CD4-positive, alpha-beta T cell treated with Interleukin-17A for 4 hours (primary cell): ENCODE measurements around the gene ATAT1.

Experiments used
- DNase-seq: peaks from one replicate; pipeline ENCODE4 v3.0.0-alpha.2; 2020; ENCODE audit warnings: mixed read lengths

ATAT1 gene

DNA sequence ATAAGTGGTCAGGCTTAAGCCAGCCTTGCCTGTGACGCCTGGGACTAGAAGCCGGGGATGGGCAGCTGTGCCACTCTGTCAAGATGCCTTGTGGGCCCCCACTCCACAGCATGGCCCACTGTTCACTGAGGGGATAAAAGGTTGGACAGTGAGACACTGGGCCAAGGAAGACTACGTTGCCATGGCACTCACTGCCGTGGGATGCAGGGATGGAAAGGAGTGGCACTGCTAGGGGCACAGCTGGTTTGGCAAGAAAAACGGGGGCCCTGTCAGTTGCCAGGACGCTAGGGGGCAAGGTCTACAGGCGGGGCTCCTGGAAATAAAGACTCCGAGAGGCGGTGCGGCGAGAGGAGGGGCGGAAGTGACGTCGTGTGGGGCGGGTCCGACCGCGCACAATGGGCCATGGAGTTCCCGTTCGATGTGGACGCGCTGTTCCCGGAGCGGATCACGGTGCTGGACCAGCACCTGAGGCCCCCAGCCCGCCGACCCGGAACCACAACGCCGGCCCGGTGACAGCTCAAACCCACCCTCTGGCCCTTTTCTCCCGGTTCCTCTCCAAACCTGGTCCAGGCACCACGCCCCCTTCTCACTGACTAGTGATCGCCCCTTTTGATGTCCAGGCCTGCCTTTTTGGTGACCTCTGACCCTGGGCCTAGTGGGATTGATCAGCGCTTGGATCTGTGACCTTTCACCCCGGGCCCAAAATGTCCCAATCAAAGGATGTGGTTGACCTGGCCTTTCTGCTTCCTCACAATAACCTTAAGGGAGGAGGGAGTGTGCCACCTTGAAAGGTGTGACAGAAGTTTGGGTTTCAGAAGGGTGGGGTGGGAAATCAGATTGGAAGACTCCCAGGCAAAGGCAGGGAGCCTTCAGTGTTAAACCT is at the start of gene ATAT1:
ATAT1 (plus strand) TSS at position 391 of the 883 bp plus-strand sequence.
- DNase-seq: peak; percentile 92

DNA sequence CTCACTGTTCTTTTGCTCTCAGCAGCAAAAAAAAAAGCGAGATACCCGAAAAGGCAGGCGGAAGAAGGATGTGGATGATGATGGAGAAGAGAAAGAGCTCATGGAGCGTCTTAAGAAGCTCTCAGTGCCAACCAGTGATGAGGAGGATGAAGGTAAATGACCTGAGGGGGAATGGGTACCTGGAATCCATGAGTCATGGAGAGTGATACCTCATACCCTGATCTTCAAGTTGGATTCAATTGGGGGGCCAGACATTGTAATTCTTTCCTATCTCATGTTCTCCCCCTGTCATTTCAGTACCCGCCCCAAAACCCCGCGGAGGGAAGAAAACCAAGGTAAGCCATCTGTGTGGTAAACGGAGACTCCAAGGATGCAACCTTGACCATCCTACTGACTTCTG is 48.6 kb upstream of the ATAT1 start:
- DNase-seq: no peak

GRCh38 chr6:30583921-30584320 is 42.8 kb upstream of the ATAT1 start:
- DNase-seq: no peak

- DNase-seq: no peak
Measured at GRCh38 chr6:30589754-30590358, 36.8 kb upstream of the ATAT1 start.

DNA sequence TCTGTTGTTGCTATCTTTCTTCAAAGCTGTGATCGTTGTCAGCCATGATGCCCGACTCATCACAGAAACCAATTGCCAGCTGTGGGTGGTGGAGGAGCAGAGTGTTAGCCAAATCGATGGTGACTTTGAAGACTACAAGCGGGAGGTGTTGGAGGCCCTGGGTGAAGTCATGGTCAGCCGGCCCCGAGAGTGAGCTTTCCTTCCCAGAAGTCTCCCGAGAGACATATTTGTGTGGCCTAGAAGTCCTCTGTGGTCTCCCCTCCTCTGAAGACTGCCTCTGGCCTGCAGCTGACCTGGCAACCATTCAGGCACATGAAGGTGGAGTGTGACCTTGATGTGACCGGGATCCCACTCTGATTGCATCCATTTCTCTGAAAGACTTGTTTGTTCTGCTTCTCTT is 36.2 kb upstream of the ATAT1 start:
- no peak for DNase-seq

DNA sequence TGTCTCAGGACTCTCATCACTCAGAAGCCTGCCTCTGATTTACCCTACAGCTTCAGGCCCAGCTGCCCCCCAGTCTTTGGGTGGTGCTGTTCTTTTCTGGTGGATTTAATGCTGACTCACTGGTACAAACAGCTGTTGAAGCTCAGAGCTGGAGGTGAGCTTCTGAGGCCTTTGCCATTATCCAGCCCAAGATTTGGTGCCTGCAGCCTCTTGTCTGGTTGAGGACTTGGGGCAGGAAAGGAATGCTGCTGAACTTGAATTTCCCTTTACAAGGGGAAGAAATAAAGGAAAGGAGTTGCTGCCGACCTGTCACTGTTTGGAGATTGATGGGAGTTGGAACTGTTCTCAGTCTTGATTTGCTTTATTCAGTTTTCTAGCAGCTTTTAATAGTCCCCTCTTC is 35.7 kb upstream of the ATAT1 start:
- no peak for DNase-seq

GRCh38 chr6:30592287-30592686 is 34.4 kb upstream of the ATAT1 start:
- no peak for DNase-seq

- peak; percentile 86 for DNase-seq
Measured at GRCh38 chr6:30597315-30598144, 29.1 kb upstream of the ATAT1 start.

DNA sequence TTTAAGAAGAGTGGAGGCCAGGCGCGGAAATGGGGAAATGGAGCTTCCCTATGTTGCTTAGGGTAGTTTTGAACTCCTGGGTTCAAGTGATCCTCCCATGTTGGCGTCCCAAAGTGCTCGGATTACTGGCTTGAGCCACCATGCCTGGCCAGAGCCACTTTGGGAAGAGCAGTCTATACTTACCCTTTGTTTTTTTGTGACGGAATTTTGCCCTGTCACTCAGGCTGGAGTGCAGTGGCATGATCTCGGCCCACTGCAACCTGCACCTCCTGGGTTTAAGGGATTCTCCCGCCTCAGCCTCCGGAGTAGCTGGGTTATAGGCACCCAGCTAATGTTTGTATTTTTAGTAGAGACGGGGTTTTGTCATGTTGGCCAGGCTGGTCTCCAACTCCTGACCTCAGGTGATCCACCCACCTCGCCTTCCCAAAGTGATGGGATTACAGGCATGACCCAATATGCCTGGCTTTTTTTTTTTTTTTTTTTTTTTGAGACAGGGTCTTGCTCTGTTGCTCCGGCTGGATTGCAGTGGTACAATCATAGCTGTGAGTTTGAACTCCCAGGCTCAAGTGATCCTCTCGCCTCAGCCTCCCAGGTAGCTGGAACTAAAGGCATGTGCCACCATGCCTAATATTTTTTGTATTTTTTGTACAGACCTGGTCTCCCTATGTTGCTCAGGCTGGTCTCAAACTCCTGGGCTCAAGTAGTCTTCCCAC is 27.6 kb upstream of the ATAT1 start:
- no peak for DNase-seq

GRCh38 chr6:30599625-30600324 is 26.9 kb upstream of the ATAT1 start:
- DNase-seq: no peak

- no peak for DNase-seq
Measured at GRCh38 chr6:30600451-30600961, 26.2 kb upstream of the ATAT1 start.

DNA sequence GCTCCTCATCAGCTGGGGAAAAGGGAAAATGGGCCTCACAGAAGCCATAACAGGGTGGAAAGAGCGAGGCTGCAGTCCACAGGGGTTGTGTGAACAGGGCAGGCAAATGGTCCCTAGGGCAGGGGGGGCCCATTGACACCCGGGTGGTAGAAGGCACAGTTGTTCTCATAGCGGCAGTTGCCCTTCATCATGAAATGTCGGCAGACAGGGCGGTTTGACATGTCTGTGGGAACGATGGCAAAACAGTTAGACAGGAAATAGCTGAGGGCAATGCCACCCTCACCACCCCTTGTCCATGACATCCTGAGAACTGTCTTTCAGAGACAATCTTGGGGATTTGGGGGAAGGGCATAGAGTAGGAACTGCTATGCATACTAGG is 25.2 kb upstream of the ATAT1 start:
- DNase-seq: no peak

DNA sequence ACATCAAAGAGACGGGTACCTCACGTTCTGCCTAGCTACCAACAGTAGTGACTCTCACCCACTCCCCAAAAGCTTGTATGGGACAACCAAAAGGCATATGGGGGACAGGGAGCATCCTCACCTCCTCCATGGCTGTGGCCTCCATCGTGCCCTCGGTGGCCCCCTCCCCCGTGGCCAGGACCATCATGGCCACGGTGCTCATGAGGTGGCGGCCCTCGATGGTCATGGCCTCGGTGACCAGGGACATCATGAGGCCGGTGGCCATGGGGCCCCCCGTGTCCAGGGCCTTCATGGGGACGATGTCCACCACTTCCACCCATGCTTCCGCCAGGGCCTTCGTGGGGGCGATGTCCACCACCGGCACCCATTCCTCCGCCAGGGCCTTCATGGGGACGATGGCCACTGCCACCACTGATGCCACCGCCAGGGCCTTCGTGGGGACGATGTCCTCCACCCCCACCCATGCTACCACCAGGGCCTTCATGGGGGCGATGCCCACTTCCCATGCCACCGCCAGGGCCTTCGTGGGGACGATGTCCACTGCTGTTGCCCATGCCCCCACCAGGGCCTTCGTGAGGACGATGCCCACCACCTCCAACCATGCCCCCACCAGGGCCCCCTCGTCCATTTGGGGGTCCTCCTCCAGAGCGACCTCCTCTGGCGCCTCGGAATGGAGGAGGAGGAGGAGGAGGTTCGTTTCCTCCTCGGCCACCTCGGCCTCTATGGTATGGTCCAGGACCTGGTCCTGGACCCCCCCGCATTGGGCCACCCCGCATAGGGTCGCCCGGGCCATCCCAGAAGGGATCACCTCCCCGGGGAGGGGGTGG is 24.6 kb upstream of the ATAT1 start:
- no peak for DNase-seq

DNA sequence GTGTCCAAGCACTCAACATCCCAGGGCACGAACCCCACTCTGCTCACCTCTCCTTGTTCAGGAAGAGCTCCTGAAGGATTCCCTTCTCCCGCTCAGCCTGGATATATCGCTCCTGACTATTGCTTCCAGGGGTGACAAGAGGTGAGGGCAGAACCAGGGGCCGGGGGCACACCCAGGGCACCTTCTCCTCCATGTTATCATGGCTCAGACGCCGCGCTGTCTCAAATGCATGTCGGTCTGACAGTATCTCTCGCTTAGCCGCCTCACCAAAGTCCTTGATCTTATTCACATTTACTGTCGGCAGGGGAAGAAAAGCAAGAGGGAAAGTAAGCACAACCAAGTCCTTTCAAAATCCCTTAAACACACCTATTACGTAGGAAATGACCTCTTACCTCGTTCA is 22.7 kb upstream of the ATAT1 start:
- DNase-seq: no peak

- DNase-seq: no peak
Measured at GRCh38 chr6:30610065-30610464, 16.6 kb upstream of the ATAT1 start.

DNA sequence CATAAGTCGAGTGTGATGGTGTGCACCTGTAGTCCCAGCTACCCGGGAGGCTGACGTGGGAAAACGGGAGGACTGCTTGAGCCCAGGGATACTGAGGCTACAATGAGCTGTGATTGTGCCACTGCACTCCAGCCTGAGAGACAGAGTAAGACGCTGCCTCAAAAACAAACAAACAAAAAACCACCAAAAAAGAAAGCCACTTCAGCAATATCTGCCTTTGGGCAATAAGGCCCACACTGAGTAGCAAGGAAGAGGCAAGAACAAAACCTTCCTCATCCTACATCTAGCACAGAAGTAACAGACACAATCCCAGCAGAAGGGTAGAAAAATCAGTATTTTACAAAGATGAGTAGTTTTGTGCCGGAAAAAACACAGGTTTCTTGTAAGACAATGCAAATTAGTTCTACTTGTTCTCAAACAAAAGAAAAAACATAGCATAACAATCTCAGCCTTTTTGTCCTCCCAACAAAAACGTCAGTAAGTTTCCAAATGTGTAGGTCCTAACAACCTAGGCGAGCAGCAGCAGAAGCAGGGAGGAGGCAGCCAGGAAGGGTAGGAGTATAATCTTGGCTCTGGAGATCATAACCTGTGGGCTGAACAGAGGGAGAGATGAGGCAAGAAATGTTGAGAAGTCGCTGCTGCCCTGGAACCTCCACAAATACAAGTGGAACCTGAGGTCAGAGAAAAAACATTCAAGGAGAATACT is 15.4 kb upstream of the ATAT1 start:
- DNase-seq: no peak

DNA sequence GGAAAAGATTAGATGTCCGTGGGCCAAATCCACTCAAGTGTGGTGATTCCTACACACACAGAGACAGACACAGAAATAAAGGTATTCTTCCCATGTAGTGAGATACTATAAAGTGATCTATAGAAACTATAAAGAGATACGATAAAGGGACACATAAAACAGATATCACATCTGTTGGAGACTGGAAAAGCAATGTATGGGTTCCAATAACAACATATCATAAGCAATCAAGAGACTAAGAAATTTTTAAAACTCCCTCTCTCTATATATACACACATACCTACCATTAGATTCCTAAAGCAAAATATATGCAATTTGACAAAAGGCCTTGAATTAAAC is 14.8 kb upstream of the ATAT1 start:
- DNase-seq: no peak

DNA sequence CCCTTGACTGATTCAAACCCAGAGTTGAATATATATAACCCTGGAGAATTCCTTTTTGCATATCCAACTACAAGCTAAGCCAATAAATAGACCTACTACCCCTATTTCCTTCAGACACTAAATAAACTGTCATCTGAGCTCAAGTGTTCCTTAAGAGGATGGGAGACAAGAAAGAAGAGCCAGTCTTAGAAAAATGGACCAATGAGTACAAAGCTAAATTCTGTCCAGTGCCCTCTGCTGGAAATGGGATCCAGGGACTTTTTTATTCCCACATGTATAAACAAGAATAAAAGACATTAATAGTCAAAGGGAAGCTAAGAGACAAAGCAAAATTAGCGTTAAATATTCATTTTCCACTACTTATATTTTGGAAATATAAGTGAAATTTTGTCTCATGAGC is 14.5 kb upstream of the ATAT1 start:
- DNase-seq: no peak

DNA sequence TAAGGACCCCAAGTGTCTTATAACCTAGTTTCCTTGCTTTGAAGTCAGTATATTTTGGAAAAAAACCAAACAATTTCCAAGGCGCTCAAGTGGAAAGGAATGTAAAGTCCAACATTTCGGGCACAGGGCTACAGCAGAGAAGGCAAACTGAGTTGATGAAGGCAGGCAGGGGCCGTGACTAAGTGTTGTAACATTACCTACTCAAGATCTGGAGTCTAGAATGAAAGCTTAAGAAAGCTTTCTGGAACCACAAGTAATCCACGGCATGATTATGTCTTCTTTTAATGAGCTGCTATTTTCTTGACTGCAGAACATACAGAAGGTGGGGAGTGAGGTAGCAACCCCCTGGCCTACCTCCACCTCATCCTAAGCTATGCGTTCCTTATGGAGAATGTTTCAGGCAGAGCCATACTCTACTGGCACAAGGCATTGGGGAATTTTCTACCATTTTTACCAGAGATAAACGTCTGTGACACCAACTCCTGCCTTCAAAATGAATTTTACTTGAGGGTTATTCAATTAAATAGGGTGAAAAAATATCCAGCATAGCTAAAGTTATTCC is 13.9 kb upstream of the ATAT1 start:
- DNase-seq: no peak
